Amniotic epithelial cell (primary cell): ENCODE measurements around the gene SLC66A1.
A peak's percentile ranks its signal among the peaks of the same experiment; 100 is the strongest.

Experiments used
- DNase-seq: peaks from one replicate; pipeline ENCODE4 v3.0.0-alpha.2; 2010; ENCODE audit warnings: low read depth

SLC66A1 gene

GRCh38 chr1:19377812-19378718 lies 65.9 kb downstream of the SLC66A1 start:
- peak; percentile 54 for DNase-seq
